ENCODE data around the gene KIF22.

Gene KIF22

GRCh38 chr16:29811896-29812665 is 21.5 kb downstream of the KIF22 start, which contains the start of gene PRRT2:
Gene PRRT2 (plus strand): TSS chr16:29812193. CDS start chr16:29813055, 862 bp downstream.
- H3K4me1 ChIP-seq (ENCODE audit: insufficient read depth, poor library complexity, severe bottlenecking): peaks cover 7% of the 10 kb centered on the region
- H3K36me3 ChIP-seq (ENCODE audit: low read depth): peaks cover 29% of the 10 kb centered on the region
- no peaks in the 10 kb centered on the region for H3K27me3 ChIP-seq (ENCODE audit: insufficient read depth, poor library complexity, severe bottlenecking)
- ATAC-seq (ENCODE audit: low read depth): no peak
- no peak for TF ChIP-seq CTCF (IDR thresholded peaks at IDR 0.05; ENCODE audit: poor library complexity, severe bottlenecking)
- DNase-seq (ENCODE audit: low spot score): no peak
- no peaks in the 10 kb centered on the region for H3K9me3 ChIP-seq (ENCODE audit: severe bottlenecking)
- H3K4me3 ChIP-seq (ENCODE audit: severe bottlenecking): peak within 1 kb of the TSS; percentile 28
- H3K27ac ChIP-seq (ENCODE audit: poor library complexity, severe bottlenecking): peak within 1 kb of the TSS; percentile 92

- no peaks in the 10 kb centered on the region for H3K27me3 ChIP-seq (ENCODE audit: insufficient read depth, poor library complexity, severe bottlenecking)
- H3K27ac ChIP-seq (ENCODE audit: poor library complexity, severe bottlenecking): no peak overlapping the region
- no peak for ATAC-seq (ENCODE audit: low read depth)
- peaks cover 10% of the 10 kb centered on the region for H3K4me1 ChIP-seq (ENCODE audit: insufficient read depth, poor library complexity, severe bottlenecking)
- no peaks in the 10 kb centered on the region for H3K9me3 ChIP-seq (ENCODE audit: severe bottlenecking)
- peaks cover 26% of the 10 kb centered on the region for H3K36me3 ChIP-seq (ENCODE audit: low read depth)
- no peak for DNase-seq (ENCODE audit: low spot score)
- no peak for TF ChIP-seq CTCF (IDR thresholded peaks at IDR 0.05; ENCODE audit: poor library complexity, severe bottlenecking)
- no peak overlapping the region for H3K4me3 ChIP-seq (ENCODE audit: severe bottlenecking)
Observed at GRCh38 chr16:29812754-29813643, 22.4 kb downstream of the KIF22 start.

- no peak for TF ChIP-seq CTCF (IDR thresholded peaks at IDR 0.05; ENCODE audit: poor library complexity, severe bottlenecking)
- Histone ChIP-seq H3K9me3 (ENCODE audit: severe bottlenecking) (no peaks in the 10 kb centered on the region), H3K4me3 (ENCODE audit: severe bottlenecking) (no peak overlapping the region), H3K4me1 (ENCODE audit: insufficient read depth, poor library complexity, severe bottlenecking) (peaks cover 4% of the 10 kb centered on the region), H3K36me3 (ENCODE audit: low read depth) (peaks cover 26% of the 10 kb centered on the region), H3K27ac (ENCODE audit: poor library complexity, severe bottlenecking) (no peak overlapping the region), H3K27me3 (ENCODE audit: insufficient read depth, poor library complexity, severe bottlenecking) (no peaks in the 10 kb centered on the region)
- no peak for DNase-seq (ENCODE audit: low spot score)
- ATAC-seq (ENCODE audit: low read depth): no peak
Observed at GRCh38 chr16:29813644-29814562, 23.4 kb downstream of the KIF22 start.

GRCh38 chr16:29814592-29814991 is 24.0 kb downstream of the KIF22 start:
- TF ChIP-seq CTCF (IDR thresholded peaks at IDR 0.05; ENCODE audit: poor library complexity, severe bottlenecking): no peak
- H3K27me3 ChIP-seq (ENCODE audit: insufficient read depth, poor library complexity, severe bottlenecking): no peaks in the 10 kb centered on the region
- H3K27ac ChIP-seq (ENCODE audit: poor library complexity, severe bottlenecking): no peak overlapping the region
- peaks cover 27% of the 10 kb centered on the region for H3K36me3 ChIP-seq (ENCODE audit: low read depth)
- no peak for DNase-seq (ENCODE audit: low spot score)
- peaks cover 4% of the 10 kb centered on the region for H3K4me1 ChIP-seq (ENCODE audit: insufficient read depth, poor library complexity, severe bottlenecking)
- no peak for ATAC-seq (ENCODE audit: low read depth)
- H3K4me3 ChIP-seq (ENCODE audit: severe bottlenecking): no peak overlapping the region
- H3K9me3 ChIP-seq (ENCODE audit: severe bottlenecking): no peaks in the 10 kb centered on the region

Data from RWPE2 (cell line).